ENCODE data around the gene GALNT1.

GALNT1 gene

GRCh38 chr18:35616664-35617423, 35.3 kb downstream of the GALNT1 start:
- in situ Hi-C loops (cut with HindIII; ENCODE audit: low sequenced_read_pairs): no loop called here

- in situ Hi-C loops (cut with HindIII; ENCODE audit: low sequenced_read_pairs): no loop called here
Measured at GRCh38 chr18:35617865-35618264, 36.3 kb downstream of the GALNT1 start.

GRCh38 chr18:35618289-35618688, 36.7 kb downstream of the GALNT1 start:
- in situ Hi-C loops (cut with HindIII; ENCODE audit: low sequenced_read_pairs): no loop called here

GRCh38 chr18:35618696-35619095, 37.2 kb downstream of the GALNT1 start:
- in situ Hi-C loops (cut with HindIII; ENCODE audit: low sequenced_read_pairs): no loop called here

GRCh38 chr18:35619464-35619863, 37.9 kb downstream of the GALNT1 start:
- in situ Hi-C loops (cut with HindIII; ENCODE audit: low sequenced_read_pairs): no loop called here

- in situ Hi-C loops (cut with HindIII; ENCODE audit: low sequenced_read_pairs): no loop called here
Measured at GRCh38 chr18:35619941-35620340, 38.4 kb downstream of the GALNT1 start.

GRCh38 chr18:35620765-35621164, 39.2 kb downstream of the GALNT1 start:
- in situ Hi-C loops (cut with HindIII; ENCODE audit: low sequenced_read_pairs): no loop called here

GRCh38 chr18:35623255-35623654, 41.7 kb downstream of the GALNT1 start:
- in situ Hi-C loops (cut with HindIII; ENCODE audit: low sequenced_read_pairs): no loop called here

GRCh38 chr18:35624146-35624545, 42.6 kb downstream of the GALNT1 start:
- in situ Hi-C loops (cut with HindIII; ENCODE audit: low sequenced_read_pairs): no loop called here

- in situ Hi-C loops (cut with HindIII; ENCODE audit: low sequenced_read_pairs): no loop called here
Measured at GRCh38 chr18:35625232-35625631, 43.7 kb downstream of the GALNT1 start.

- in situ Hi-C loops (cut with HindIII; ENCODE audit: low sequenced_read_pairs): no loop called here
Measured at GRCh38 chr18:35633761-35634160, 52.2 kb downstream of the GALNT1 start.

- in situ Hi-C loops (cut with HindIII; ENCODE audit: low sequenced_read_pairs): no loop called here
Measured at GRCh38 chr18:35634323-35634722, 52.8 kb downstream of the GALNT1 start.

- in situ Hi-C loops (cut with HindIII; ENCODE audit: low sequenced_read_pairs): no loop called here
Measured at GRCh38 chr18:35635170-35635569, 53.6 kb downstream of the GALNT1 start.

- in situ Hi-C loops (cut with HindIII; ENCODE audit: low sequenced_read_pairs): no loop called here
Measured at GRCh38 chr18:35637227-35637626, 55.7 kb downstream of the GALNT1 start.

- in situ Hi-C loops (cut with HindIII; ENCODE audit: low sequenced_read_pairs): no loop called here
Measured at GRCh38 chr18:35639296-35639695, 57.8 kb downstream of the GALNT1 start.

- in situ Hi-C loops (cut with HindIII; ENCODE audit: low sequenced_read_pairs): no loop called here
Measured at GRCh38 chr18:35641467-35641866, 59.9 kb downstream of the GALNT1 start.

GRCh38 chr18:35641916-35642315, 60.4 kb downstream of the GALNT1 start:
- in situ Hi-C loops (cut with HindIII; ENCODE audit: low sequenced_read_pairs): no loop called here

GRCh38 chr18:35642802-35643201, 61.3 kb downstream of the GALNT1 start:
- in situ Hi-C loops (cut with HindIII; ENCODE audit: low sequenced_read_pairs): no loop called here

GRCh38 chr18:35646449-35646848, 64.9 kb downstream of the GALNT1 start:
- in situ Hi-C loops (cut with HindIII; ENCODE audit: low sequenced_read_pairs): no loop called here

GRCh38 chr18:35653392-35654135, 72.0 kb downstream of the GALNT1 start:
- in situ Hi-C loops (cut with HindIII; ENCODE audit: low sequenced_read_pairs): no loop called here

GRCh38 chr18:35658112-35658511, 76.6 kb downstream of the GALNT1 start:
- in situ Hi-C loops (cut with HindIII; ENCODE audit: low sequenced_read_pairs): no loop called here

- in situ Hi-C loops (cut with HindIII; ENCODE audit: low sequenced_read_pairs): loop anchor here (10.0 kb wide), 1 partner anchor 563 kb away; no protein-coding TSS in a partner anchor
Measured at GRCh38 chr18:35661483-35662146, 80.1 kb downstream of the GALNT1 start.

All from endothelial cell of hepatic sinusoid (primary cell).